Renal pelvis (tissue), 4 donors: ENCODE measurements around the gene CASZ1. TPM values are rescaled to one million over a fixed set of nuclear protein-coding genes. Genes with fewer than 3 reads are reported as not detected.

Experiments used
- DNase-seq: peaks from one replicate; pipeline ENCODE4 v3.0.0-alpha.2; 2013
- polyA plus RNA-seq, 3 donors: library from polyadenylated mRNA; unstranded; fragments of 120-200 nt; gene quantifications; one replicate each; pipeline ENCODE4 v1.2.1, GENCODE V29; 2013; ENCODE audit not compliant: insufficient read length in 3 of 3

CASZ1 gene
- polyA plus RNA-seq, 3 donors, result 19.6 to 24.5 (median 23.9) TPM

DNA sequence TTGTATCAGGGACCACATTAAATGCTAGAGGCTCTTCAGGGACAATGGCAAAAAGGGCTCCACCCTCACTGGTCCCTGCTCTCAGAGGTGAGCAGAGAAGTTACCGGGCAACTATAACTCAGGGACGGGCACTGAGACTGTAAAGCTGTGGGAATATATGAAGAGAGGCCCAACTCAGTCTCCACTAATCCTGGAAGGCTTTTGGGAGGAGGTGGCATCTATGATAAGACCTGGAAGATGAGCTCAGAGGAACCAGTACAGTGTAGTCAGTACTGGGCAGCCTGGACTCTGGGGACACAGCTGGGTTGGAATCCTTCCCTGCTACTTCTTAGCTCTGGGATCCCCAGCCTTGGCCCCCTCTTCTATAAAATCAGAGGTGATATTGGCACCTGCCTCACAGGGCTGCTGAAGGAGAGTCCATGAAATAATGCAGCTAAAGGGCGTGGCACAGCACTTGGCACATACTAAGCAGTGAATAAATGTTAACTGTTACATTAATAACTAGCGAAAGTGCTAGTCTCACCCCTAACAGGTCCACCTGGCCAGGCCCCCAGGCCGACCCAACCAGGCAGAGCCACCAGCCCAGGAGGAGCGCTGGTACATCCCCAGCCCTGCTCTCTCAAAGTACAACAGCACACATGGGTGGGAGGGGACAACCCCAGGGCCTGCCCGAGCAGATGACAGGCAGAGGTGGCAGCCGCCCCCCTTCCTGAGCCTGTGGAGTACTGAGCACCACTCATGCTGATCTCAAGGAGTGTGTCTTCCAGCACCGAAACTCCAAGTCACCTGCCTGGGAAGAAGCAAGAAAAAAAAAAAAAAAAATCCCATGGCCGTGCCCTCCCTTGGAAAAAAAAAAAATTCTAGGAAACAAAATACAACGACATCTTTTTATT, 62.7 kb downstream of the CASZ1 start:
- no peak for DNase-seq

DNA sequence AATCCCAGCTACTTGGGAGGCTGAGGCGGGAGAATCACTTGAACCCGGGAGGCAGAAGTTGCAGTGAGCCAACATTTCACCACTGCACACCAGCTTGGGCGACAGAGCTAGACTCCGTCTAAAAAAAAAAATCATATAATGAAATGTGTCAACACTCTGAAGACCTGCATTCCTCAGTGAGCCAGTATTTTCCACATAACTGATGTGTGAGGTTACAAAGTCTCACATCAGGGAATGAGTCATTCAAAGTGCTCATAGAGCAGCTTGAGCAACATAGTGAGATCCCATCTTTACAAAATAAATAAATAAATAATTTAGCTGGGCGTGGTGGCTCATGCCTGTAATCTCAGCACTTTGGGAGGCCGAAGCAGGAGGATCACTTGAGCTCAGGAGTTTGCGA, 65.5 kb downstream of the CASZ1 start:
- no peak for DNase-seq

- DNase-seq, result peak; percentile 76
Observed at GRCh38 chr1:10728595-10729410, 67.6 kb downstream of the CASZ1 start.

GRCh38 chr1:10727751-10728232, 68.7 kb downstream of the CASZ1 start:
- no peak for DNase-seq

- no peak for DNase-seq
Observed at GRCh38 chr1:10726355-10726754, 70.1 kb downstream of the CASZ1 start.

GRCh38 chr1:10724948-10725847, 71.2 kb downstream of the CASZ1 start:
- peak; percentile 73 for DNase-seq

DNA sequence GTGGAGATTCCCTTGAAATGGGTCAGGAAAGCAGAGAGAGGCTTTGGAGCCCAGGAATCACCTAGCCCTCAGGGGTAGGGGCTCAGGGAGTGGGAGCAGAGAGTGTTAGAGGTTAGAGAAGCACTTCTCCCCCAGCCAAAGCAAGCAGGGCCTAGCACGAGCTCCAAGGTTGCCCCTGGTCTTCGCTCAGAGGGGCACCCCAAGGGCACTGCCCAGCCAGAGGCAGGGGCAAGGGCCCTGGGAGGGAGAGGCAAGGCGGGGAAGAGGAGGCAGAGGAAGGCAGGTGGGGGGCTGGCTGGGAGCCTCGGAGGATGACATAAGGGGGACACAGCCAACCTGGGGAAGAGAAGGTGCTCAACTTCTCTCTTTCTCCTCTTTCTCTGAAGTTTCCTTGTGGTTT, 71.9 kb downstream of the CASZ1 start:
- DNase-seq, result no peak

DNA sequence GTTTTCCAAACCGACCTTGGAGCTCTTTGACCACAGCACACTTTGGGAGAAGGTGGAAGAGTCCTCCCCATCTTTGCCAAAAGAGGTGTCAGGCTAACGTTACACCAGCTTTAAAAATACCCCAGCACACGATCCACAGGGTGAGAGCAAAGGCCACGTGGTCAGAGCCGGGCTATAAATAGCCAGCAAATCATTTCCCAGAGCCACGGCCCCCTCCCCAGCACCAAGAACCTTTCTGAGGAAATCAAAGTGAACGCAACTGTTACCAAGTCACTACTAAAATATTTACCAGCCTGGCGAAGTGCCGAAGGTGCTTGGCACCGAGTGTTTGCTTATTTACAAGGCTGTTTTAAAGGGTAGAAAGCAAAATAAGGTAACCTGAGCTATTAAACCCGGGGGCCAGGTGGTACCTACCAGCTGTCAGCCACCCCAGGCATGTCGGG, 72.4 kb downstream of the CASZ1 start:
- no peak for DNase-seq

DNA sequence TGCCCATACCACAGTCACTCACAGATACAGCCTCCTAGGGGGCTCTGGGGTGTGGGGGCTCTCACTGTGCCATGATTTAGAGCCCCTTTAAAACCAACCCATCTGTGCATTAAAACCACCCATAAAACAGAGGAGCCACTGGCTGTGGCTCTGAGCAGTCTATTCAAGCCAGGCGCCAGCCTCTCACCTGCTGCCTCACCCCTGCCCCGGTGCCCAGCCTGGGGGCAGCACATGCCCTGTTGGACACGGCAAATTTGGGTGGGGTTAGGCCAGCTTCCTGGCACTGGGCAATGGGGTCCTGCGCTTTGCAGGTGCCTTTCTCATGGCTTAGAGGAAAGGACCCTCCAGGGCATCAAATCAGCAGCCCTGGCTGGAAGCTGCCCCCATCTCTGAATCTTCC, 73.1 kb downstream of the CASZ1 start:
- no peak for DNase-seq

DNA sequence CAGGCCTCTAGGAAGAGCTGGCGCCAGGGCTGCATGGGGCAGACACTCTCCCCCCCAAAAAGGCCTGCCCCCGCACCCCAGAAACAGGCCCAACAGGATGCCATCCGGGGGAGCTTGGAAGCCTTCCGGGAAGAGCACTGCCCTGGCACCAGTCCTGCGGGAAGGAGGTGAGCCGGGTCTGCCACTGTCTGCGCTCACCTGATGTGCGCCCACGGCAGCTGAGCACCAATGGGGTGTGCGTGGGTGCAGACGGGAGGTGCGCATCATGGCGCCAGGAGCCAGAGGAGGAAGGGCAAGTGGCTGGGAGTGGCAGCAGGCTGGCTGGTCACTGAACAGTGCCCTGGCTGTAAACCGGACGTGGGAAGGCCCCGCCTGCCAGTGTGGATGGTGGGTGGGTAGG, 73.6 kb downstream of the CASZ1 start:
- DNase-seq, result no peak

DNA sequence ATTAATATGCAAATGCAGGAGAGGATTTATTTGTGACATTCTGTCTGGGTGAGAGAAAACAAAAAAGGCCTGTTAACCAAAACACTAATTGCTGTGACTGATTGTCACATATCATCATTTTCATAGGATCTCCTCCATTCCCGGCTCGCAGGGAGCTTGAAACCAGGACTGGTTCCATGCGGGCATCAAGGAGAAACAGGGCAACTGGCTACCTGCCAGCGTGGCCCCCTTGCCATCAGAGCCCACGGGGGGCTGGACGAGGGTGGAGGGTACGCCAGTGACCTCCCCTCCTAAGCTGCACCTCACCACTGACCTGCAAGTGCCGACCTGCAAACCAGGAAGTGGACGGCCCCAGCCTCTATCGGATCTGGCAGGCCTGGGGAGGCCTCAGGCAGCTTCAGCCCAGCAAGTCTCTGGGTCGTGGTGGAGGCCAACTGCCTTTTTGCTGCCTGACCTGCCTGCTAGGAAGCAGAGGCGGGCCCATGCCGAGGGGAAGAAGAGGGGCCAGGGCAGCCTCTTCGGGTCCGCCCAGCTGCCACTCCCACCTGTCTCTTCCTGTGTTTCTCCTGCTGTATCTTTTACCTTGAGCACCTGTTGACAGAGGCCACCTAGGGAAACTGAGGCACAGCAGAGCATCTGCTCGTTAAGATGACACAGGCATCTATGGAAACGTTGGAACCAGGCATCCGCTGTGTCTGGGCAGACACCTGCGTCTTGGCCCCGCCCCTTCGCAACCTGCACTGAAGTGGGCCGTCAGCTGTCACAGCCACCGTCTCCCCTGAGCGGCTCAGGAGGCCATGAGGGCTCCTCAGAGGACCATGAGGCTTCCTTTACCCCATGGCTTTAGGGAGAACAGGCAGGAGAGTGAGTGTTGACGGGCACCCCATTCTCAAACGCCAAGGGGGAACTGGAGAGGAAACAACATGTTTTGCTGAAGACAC, 74.8 kb downstream of the CASZ1 start:
- no peak for DNase-seq

DNA sequence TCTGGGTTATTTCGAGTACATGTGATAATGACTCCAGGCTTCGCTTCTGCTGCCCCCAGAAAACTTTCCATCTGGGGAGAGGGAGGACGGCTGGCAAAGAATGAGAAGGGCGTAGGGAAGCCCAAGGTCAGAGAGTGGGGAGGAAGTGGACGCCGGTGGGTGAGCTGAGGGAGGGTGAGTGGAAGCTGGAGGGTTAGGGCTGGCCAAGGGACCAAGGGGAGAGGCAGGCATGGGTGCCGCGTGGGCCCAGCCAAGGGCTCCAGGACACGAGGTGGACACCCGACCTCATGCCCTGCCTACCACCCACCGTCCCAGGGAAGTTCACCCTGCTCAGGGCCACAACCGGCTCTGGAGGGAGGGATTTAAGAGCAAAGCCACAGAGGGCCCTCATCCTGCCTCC, 75.8 kb downstream of the CASZ1 start:
- no peak for DNase-seq

GRCh38 chr1:10718083-10718415, 78.4 kb downstream of the CASZ1 start:
- no peak for DNase-seq

DNA sequence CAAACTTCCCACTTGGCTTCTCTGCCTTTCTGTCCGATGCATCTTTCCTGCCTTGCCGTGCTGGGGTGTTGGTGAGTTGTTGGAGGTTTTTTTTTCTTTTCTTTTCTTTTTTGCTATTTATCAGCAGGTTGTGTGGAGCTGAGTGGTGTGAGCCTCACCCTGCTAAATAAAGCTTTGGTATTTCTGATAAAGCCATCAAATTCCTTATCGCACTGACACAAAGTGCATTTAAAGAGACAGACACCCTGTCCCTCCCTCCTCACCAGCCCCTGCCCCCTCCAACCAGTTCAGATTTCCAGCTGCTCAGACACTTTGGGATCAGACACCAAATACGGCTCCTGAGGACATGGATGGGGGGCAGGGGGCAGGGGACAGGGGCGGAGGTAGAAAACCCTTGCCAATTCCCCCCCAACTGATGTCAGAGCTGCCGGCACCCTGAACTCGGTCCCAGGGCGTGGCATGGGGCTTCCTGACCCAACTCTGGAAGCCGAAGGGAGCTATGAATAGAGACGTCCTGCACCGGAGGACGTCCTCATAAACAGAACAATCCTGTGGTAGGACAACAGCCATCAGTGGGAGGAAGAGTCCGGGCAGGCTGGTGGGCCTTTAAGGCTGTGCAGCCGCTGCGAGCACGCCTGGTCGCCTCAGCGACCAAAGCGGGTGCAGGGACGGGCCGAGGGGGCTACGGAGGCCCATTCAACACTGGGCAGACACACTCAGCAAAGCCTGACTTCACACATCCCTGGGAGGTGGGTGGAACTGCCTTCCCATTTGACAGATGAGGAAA, 79.0 kb downstream of the CASZ1 start:
- no peak for DNase-seq

DNA sequence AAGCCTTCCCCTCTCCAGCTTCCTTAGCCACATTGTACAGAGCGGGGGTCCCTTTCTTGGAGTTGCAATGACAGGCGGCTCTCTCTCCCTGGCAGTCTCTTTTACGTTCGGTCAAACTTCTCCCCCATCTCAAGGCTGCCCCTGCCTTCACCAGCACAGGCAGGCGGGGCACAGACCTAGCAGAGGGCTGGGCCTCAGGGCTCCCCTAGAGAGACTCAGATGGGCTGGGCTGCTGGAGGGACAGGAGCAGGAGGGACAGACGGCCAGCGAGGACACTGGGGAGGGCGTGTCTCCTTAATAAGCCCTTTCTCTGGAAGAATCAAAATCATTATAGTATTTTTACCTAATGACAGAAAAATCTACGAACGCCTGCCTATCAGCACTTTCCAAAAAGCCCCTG, 79.6 kb downstream of the CASZ1 start:
- no peak for DNase-seq

- DNase-seq, result no peak
Observed at GRCh38 chr1:10714337-10715114, 81.9 kb downstream of the CASZ1 start.

DNA sequence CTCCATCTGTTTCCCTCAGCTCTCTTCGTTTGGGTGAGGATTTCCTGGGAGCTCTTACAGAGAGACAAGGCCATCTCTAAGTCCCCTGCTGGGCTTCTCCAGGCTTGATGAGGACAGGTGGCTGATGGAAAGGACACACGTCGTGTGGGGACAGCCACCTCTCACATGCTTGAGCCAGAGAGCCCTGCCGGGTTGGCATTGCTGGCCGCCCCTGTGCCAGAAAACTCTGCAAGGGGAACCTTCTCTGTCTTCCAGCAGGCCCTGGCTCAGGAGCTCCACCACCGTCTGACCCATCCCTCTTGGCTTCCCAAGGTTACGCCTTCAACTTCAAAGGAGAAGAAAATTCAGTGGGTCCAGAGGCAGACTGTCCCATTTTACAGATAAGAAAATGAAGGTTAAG, 82.8 kb downstream of the CASZ1 start:
- DNase-seq, result no peak

DNA sequence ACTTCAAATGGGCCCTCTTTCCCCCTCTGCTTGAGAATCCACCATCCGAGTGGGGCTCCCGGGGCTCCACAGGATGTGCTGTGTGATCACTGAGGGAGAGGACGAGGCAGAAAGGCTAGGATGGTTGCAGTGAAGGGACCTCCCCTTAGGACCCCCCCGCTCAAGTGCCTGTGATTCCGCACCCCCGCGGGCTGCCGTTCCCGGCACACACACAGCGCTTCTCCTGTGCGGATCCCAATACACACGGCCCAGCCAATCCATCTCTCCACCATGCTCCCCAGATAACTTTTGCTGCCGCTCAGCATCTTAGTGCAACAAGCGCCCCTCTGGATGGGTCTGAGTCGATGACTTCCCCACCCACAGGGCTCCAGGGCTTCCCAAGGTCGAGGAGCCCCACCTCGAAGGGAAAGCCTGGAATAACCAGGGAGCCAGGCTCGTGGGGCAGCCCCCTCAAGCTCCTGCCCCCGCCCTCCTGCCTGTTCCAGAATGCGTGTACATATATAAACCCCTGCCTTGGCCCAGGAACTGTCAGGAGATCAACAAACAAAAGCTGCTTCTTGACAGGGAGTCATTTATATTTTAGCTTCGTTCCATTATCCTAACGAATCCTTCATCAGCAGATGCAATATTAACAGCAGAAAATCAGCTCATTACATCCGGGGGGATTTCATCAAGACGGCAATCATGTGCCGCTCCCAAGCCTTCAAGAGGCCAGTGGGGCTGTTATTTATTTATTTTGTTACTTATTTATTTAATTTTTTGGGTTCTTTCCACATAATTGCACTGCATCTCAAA, 83.7 kb downstream of the CASZ1 start:
- no peak for DNase-seq
